Stimulated activated naive CD4-positive, alpha-beta T cell (primary cell): Measurements from ENCODE around the gene AMIGO3.
"Not testable (repeated sequence)": the region's sequence is repeated elsewhere in the genome, so short reads cannot be mapped to it uniquely, and the experiment has no call there.

Experiments
- DNase-seq, 6 experiments: peaks; one replicate each; lab custom pipeline; 2025; lab: John Stamatoyannopoulos, UW

AMIGO3 gene

GRCh38 chr3:49689046-49689907 lies 30.2 kb downstream of the AMIGO3 start, which contains the start of the genes MST1 and RNF123:
MST1 (minus strand) TSS chr3:49689474; CDS start chr3:49688691, 783 bp downstream.
RNF123 (plus strand) TSS chr3:49689557; CDS start chr3:49691166, 1,609 bp downstream.
- no peak for DNase-seq

GRCh38 chr3:49688338-49689045 lies 31.0 kb downstream of the AMIGO3 start:
- DNase-seq: not testable (repeated sequence)

GRCh38 chr3:49687424-49687795 lies 32.1 kb downstream of the AMIGO3 start:
- not testable (repeated sequence) for DNase-seq

GRCh38 chr3:49686769-49687423 lies 32.6 kb downstream of the AMIGO3 start:
- DNase-seq: not testable (repeated sequence)

GRCh38 chr3:49686346-49686745 lies 33.1 kb downstream of the AMIGO3 start:
- not testable (repeated sequence) for DNase-seq

GRCh38 chr3:49685846-49686245 lies 33.6 kb downstream of the AMIGO3 start:
- not testable (repeated sequence) for DNase-seq

- not testable (repeated sequence) for DNase-seq
Measured at GRCh38 chr3:49685103-49685502, 34.4 kb downstream of the AMIGO3 start.

- not testable (repeated sequence) for DNase-seq
Measured at GRCh38 chr3:49684453-49684852, 35.0 kb downstream of the AMIGO3 start.

GRCh38 chr3:49683162-49683561 lies 36.3 kb downstream of the AMIGO3 start:
- DNase-seq: no peak

GRCh38 chr3:49681543-49681942 lies 37.9 kb downstream of the AMIGO3 start:
- DNase-seq: no peak

GRCh38 chr3:49681232-49681522 lies 38.3 kb downstream of the AMIGO3 start:
- no peak for DNase-seq

- no peak for DNase-seq
Measured at GRCh38 chr3:49680493-49681231, 38.8 kb downstream of the AMIGO3 start.

GRCh38 chr3:49675912-49676311 lies 43.6 kb downstream of the AMIGO3 start:
- DNase-seq: no peak

- DNase-seq: no peak
Measured at GRCh38 chr3:49674497-49674983, 44.9 kb downstream of the AMIGO3 start.

GRCh38 chr3:49673715-49674496 lies 45.6 kb downstream of the AMIGO3 start, which contains the start of gene APEH:
APEH (plus strand) TSS chr3:49674351; CDS start chr3:49674402, 51 bp downstream.
- DNase-seq: no peak

- DNase-seq: no peak
Measured at GRCh38 chr3:49673121-49673714, 46.3 kb downstream of the AMIGO3 start.

GRCh38 chr3:49671291-49672288 lies 47.9 kb downstream of the AMIGO3 start:
- no peak for DNase-seq

- DNase-seq: no peak
Measured at GRCh38 chr3:49670940-49671290, 48.6 kb downstream of the AMIGO3 start.

GRCh38 chr3:49669352-49669751 lies 50.1 kb downstream of the AMIGO3 start:
- DNase-seq: no peak
